Effector memory CD4-positive, alpha-beta T cell (primary cell): ENCODE measurements around the gene BCL7C.
A peak's percentile ranks its signal among the peaks of the same experiment; 100 is the strongest.
"Not testable (repeated sequence)": the region's sequence is repeated elsewhere in the genome, so short reads cannot be mapped to it uniquely, and the experiment has no call there.

Experiments used
- DNase-seq, 3 donors: peaks; one replicate each; pipeline ENCODE4 v3.0.0-alpha.2; 2020
- H3K27ac ChIP-seq: 2 replicates; pipeline ENCODE4 v1.7.0; 2013; ENCODE audit warnings: mild to moderate bottlenecking, low read length, moderate library complexity; ENCODE audit not compliant: insufficient read depth, poor library complexity, severe bottlenecking
- H3K27me3 ChIP-seq: replicated peaks from 2 replicates; pipeline ENCODE4 v1.7.0; 2013; ENCODE audit warnings: mild to moderate bottlenecking, low read length; ENCODE audit not compliant: insufficient read depth, control insufficient read depth, poor library complexity, severe bottlenecking
- H3K36me3 ChIP-seq: 2 replicates; pipeline ENCODE4 v1.7.0; 2013; ENCODE audit warnings: mild to moderate bottlenecking, low read length, moderate library complexity; ENCODE audit not compliant: control insufficient read depth, insufficient read depth
- H3K4me1 ChIP-seq: 2 replicates; pipeline ENCODE4 v1.7.0; 2013; ENCODE audit warnings: low read length, mild to moderate bottlenecking; ENCODE audit not compliant: control insufficient read depth, insufficient read depth, poor library complexity, severe bottlenecking
- H3K4me3 ChIP-seq: 2 replicates; pipeline ENCODE4 v1.7.0; 2013; ENCODE audit warnings: low read length, low read depth, mild to moderate bottlenecking; ENCODE audit not compliant: insufficient read depth, poor library complexity, severe bottlenecking
- H3K9me3 ChIP-seq: 2 replicates; pipeline ENCODE4 v1.7.0; 2013; ENCODE audit warnings: mild to moderate bottlenecking, low read length, moderate library complexity; ENCODE audit not compliant: control insufficient read depth

BCL7C gene

GRCh38 chr16:30895627-30896260, 1.9 kb upstream of the BCL7C start:
- H3K4me3 ChIP-seq, result no peak overlapping the region
- peaks cover 19% of the 10 kb centered on the region for H3K4me1 ChIP-seq
- no peaks in the 10 kb centered on the region for H3K9me3 ChIP-seq
- DNase-seq, result no peak
- no peak overlapping the region for H3K27ac ChIP-seq
- H3K27me3 ChIP-seq, result no peaks in the 10 kb centered on the region
- peaks cover 3% of the 10 kb centered on the region for H3K36me3 ChIP-seq

DNA sequence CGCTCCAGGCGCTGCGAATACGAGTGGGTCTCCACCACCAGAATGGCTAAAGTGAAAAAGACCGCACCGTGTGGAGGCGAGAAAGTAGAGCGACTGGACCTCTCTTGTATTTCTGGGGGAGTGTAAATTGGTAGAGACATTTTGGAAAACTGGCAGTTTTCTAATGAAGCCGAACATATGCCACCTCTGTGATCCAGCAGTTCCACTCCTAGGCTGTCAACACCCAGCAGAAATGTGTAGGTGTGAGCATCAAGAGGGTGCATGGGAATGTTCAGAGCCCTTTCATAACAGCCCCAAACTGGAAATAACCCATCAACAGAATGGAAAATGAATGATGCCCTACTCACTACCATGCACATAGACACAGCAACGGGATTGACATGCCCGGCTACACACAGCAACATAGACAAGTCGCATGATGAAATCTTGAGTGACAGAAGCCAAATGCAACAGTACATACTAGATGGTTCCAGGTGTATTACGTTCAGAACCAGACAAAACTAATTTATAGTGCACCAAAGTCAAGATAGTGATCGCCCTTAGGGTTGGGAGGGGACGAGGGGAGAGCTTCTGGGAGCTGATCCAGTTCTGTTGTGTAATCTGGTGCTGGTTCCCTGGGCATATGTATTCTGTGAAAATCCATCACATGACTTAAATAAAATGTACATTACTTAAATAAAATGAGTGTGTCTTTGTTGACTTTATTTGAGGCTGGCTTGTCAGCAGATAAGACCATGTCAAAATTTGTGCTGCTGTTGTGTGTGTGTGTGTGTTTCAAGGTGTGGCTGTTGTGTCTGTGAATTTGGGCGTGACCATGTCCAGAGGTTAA, 877 bp upstream of the BCL7C start:
- Histone ChIP-seq H3K27ac (peak overlapping the region; percentile 61), H3K4me3 (no peak overlapping the region), H3K9me3 (no peaks in the 10 kb centered on the region), H3K4me1 (peaks cover 19% of the 10 kb centered on the region), H3K27me3 (no peaks in the 10 kb centered on the region), H3K36me3 (peaks cover 3% of the 10 kb centered on the region)
- DNase-seq, result no peak

DNA sequence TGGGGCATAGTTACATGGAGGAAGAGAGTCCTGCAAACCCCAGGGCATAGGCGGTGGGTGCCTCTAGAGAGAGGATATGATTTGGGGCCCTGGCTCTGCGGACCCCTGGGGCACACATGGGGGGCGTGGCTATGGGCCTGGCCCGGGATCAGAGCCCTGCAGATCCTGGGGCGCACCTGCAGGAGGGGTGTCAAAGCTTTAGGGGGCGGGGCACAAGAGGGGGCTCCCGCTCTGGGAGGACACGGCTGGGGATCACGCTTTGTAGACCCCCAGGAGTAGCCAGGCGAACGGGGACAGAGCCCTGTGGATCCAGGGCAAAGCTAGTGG, 497 bp downstream of the BCL7C start:
- peaks cover 19% of the 10 kb centered on the region for H3K4me1 ChIP-seq

DNA sequence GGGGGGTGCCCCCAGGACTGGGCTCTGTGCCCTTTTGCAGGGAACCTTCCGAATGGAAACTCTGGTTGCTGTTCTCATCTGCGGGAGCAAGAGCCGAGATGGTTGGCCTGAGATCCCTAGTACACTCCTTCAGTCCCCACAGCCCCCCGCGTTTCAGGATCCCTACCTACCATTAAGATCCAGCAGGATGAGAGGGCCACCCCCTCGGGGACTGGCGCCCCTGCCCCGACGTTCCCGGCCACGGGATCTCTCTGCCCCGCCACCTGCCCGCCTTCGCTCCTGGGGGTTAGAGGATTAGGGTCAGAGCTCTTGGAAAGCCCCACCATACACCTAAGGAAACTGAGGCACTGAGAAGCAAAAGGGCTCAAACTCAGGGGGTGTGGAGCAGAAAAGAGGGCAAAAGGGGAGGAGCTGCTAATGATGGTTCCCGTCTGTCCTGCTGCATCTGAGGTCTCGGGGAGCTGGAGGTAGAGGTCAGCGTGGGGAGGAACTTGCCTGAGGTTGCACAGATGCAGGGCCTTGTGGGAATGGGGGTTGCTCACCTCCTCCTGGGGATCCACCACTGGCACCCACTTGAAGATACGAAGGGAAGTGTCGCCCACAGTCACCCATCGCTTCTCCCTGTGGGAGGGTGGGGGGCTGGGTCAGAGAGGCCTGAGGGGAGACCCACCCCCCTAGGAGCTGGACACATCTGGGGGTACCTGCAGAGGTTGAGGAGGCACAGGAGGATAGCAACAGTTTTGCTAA, 1.0 kb downstream of the BCL7C start:
- Histone ChIP-seq H3K9me3 (no peaks in the 10 kb centered on the region), H3K27me3 (no peaks in the 10 kb centered on the region), H3K36me3 (peaks cover 11% of the 10 kb centered on the region), H3K27ac (peak overlapping the region; percentile 69), H3K4me1 (peaks cover 19% of the 10 kb centered on the region), H3K4me3 (peak overlapping the region; percentile 70)
- no peak for DNase-seq

More for the DNA sequence above, 497 bp downstream of the BCL7C start:
- Histone ChIP-seq H3K36me3 (peaks cover 11% of the 10 kb centered on the region), H3K4me3 (peak overlapping the region; percentile 70), H3K27me3 (no peaks in the 10 kb centered on the region), H3K9me3 (no peaks in the 10 kb centered on the region), H3K27ac (peak overlapping the region; percentile 69)
- peak in 1 of 3 donors; percentile 31 for DNase-seq

GRCh38 chr16:30891043-30891823, 2.6 kb downstream of the BCL7C start:
- not testable (repeated sequence) for H3K4me3 ChIP-seq, H3K27me3 ChIP-seq, H3K27ac ChIP-seq, H3K9me3 ChIP-seq, DNase-seq
- H3K4me1 ChIP-seq, result peaks cover 15% of the 10 kb centered on the region
- H3K36me3 ChIP-seq, result peaks cover 18% of the 10 kb centered on the region

- no peak overlapping the region for H3K4me3 ChIP-seq
- DNase-seq, result no peak
- peaks cover 22% of the 10 kb centered on the region for H3K36me3 ChIP-seq
- H3K27me3 ChIP-seq, result no peaks in the 10 kb centered on the region
- H3K4me1 ChIP-seq, result peaks cover 15% of the 10 kb centered on the region
- H3K9me3 ChIP-seq, result no peaks in the 10 kb centered on the region
- H3K27ac ChIP-seq, result no peak overlapping the region
Measured at GRCh38 chr16:30889721-30890120, 4.2 kb downstream of the BCL7C start.

DNA sequence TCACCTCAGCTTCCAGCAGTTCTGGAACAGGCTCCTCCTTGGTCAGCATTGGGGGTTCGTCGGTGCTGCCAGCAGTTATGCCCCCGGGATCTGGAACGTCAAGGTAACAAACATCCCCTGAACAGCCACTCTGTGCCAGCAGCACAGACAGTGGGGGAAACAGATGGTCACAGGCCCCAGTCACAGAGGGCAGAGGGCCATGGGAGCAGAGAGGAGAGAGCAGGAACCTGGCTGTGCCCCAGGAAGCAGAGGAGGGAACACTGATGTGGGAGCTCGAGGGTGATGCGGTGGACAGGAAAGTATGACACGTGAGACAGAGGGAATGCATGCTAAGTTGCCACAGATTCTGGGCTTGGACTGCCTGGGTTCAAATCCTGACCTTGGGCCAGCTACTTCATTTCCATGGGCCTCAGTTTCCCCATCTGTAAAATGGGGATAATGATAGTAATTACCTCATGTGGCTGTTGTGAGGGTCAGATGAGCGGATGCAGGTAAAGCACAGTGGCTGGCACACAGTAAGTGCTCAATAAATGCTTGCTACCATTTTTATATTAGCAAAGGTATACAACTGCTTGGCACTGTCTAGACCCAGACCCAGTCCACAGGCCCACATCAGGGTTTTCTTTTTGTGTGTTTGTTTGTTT, 4.9 kb downstream of the BCL7C start:
- peaks cover 22% of the 10 kb centered on the region for H3K36me3 ChIP-seq
- H3K9me3 ChIP-seq, result no peaks in the 10 kb centered on the region
- no peaks in the 10 kb centered on the region for H3K27me3 ChIP-seq
- no peak for DNase-seq
- H3K4me3 ChIP-seq, result no peak overlapping the region
- H3K4me1 ChIP-seq, result peaks cover 15% of the 10 kb centered on the region
- H3K27ac ChIP-seq, result no peak overlapping the region

- H3K9me3 ChIP-seq, result no peaks in the 10 kb centered on the region
Measured at GRCh38 chr16:30887927-30888326, 6.0 kb downstream of the BCL7C start.

DNA sequence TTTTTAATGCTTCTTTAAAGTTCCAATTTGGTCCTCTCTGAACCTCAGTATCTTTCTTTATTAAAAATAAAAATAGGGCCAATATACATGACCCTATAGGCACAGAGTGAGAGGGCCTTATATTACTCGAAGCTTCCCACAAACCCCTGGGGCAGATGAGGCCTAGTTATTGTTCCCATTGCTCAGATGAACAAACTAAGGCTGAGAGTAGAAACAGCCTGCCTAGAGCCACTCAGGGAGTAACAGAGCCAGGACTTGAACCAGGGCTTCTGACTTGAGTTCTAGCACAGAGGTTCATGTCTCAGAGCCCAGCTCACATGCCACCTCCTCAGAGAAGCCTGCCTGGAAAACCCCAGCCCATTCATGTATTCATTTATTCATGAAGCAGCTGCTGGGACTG, 7.7 kb downstream of the BCL7C start:
- Histone ChIP-seq H3K9me3 (no peaks in the 10 kb centered on the region), H3K36me3 (peaks cover 25% of the 10 kb centered on the region), H3K27me3 (no peaks in the 10 kb centered on the region), H3K27ac (no peak overlapping the region), H3K4me1 (no peaks in the 10 kb centered on the region), H3K4me3 (no peak overlapping the region)
- DNase-seq, result no peak

More at GRCh38 chr16:30887927-30888326, 6.0 kb downstream of the BCL7C start:
- H3K27ac ChIP-seq, result no peak overlapping the region
- peaks cover 8% of the 10 kb centered on the region for H3K4me1 ChIP-seq
- DNase-seq, result no peak
- no peak overlapping the region for H3K4me3 ChIP-seq
- no peaks in the 10 kb centered on the region for H3K27me3 ChIP-seq
- H3K36me3 ChIP-seq, result peaks cover 22% of the 10 kb centered on the region
